GM18511 (cell line): ENCODE results near the gene BBOX1.
"Not testable (repeated sequence)": the region's sequence is repeated elsewhere in the genome, so short reads cannot be mapped to it uniquely, and the experiment has no call there.

Experiments
- ATAC-seq: cut with Tn5 transposase; IDR thresholded peaks from one replicate; pipeline ENCODE4 v1.9.1; 2021; ENCODE audit warnings: mild to moderate bottlenecking, moderate library complexity; ENCODE audit not compliant: unreplicated experiment

Gene BBOX1

DNA sequence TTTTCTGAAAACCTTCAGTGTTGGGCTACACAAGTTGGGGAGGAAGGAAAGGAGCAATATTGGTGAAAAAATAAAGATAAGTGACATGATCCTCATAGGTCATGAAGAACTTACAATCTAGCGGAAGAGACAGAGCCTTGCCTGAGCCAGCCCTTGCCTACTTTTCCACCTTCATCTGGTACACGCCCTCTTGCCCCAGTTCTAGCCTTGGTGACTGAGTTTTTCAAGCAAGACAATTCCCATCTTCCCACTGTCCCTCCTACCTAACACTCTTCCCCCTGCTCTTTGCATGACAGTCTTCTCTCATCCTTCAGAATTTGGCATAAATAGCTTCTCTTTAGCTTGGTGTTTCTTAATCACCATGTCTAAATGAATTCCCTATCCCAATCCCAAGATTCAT, 42.6 kb downstream of the BBOX1 start:
- ATAC-seq = no peak

GRCh38 chr11:27083782-27084181, 43.2 kb downstream of the BBOX1 start:
- no peak for ATAC-seq

- no peak for ATAC-seq
Observed at GRCh38 chr11:27084518-27084917, 43.9 kb downstream of the BBOX1 start.

- ATAC-seq = no peak
Observed at GRCh38 chr11:27085111-27085510, 44.5 kb downstream of the BBOX1 start.

DNA sequence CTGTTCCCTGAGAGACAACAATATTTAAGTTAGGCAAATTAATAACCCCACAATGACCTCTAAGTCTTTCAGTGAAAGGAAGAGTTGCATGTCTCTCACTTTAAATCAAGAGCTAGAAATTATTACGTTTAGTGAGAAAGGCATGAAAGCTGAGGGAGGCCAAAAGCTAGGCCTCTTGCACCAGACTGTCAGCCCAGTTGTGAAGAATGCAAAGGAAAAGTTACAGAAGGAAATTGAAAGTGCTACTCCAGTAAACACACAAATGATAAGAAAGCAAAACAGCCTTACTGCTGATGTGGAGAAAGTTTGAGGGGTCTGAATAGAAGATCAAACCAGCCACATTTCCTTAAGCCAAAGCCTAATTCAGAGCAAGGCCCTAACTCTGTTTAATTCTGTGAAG, 45.0 kb downstream of the BBOX1 start:
- ATAC-seq = no peak

- ATAC-seq = no peak
Observed at GRCh38 chr11:27087432-27087831, 46.8 kb downstream of the BBOX1 start.

- no peak for ATAC-seq
Observed at GRCh38 chr11:27088353-27088752, 47.7 kb downstream of the BBOX1 start.

DNA sequence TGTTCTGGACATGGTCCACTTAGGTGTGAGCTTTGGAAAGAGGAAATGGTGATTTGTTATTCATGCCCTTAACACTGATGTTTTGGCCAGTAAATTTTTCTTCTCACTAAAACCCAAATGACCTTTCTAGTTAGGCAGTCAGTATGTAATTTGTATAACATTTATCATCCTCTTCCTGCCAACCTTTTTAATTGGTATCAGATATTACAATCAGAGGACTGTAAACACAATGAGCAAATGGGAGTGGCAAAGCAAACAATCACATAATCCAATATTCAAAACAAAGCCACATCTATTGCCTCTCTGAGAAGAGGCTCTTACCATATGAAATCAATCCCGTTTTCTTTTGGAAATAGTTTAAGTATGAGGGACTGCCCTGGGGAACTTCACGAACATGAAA, 49.1 kb downstream of the BBOX1 start:
- ATAC-seq = no peak

DNA sequence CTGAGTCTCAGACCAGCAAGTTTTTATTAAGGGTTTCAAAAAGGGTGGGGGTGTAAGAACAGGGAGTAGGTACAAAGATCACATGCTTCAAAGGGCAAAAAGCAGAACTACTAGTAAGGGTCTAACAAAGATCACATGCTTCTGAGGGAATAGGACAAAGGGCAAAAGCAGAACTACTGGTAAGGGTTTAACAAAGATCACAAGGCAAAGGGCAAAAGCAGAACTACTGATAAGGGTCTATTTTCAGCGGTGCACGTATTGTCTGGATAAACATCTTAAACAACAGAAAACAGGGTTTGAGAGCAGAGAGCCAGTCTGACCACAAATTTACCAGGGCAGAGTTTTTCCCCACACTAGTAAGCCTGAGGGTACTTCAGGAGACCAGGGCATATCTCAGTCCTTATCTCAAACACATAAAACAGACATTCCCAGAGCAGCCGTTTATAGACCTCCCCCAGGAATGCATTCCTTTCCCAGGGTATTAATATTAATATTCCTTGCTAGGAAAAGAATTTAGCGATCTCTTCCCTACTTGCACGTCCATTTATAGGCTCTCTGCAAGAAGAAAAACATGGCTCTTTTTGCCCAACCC, 49.8 kb downstream of the BBOX1 start:
- not testable (repeated sequence) for ATAC-seq

DNA sequence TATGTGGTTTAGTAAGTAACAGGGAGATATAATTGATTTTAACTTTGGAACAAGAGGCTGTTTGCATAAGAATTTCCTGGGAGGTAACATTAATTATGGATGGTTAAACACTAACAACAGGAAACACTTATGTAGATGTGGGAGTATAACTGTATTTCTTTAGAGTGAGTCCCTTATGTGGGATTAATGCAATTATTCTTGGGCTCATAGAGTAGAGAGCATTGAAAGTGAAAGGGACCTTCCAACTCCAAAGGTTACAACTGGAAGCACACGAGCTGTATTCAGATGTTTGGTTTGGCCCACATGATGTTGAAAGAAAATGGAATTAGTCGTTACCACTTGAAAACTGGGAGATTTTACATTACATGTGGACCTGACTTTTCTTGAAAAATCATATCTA, 53.5 kb downstream of the BBOX1 start:
- ATAC-seq = no peak

- no peak for ATAC-seq
Observed at GRCh38 chr11:27095059-27095458, 54.4 kb downstream of the BBOX1 start.

DNA sequence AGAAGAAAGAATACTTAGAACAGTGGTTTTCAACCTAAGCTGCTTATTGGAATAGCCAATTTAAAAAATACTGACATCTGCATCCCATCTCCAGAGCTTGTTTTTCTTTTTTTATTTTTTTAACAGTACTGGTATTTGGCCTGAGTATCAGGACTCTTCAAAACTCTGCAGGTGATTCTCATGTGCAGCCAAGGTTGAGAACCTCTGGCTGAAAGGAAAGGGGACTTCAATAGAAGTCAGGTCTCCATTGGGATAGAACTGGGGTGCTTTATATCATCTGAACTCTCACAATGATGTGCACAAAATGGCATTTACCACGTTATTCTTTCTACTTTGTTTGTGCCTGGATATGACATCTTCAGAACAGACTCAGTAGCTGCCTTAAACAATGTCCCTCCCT, 55.3 kb downstream of the BBOX1 start:
- ATAC-seq = no peak

GRCh38 chr11:27097551-27097950, 56.9 kb downstream of the BBOX1 start:
- ATAC-seq = no peak

DNA sequence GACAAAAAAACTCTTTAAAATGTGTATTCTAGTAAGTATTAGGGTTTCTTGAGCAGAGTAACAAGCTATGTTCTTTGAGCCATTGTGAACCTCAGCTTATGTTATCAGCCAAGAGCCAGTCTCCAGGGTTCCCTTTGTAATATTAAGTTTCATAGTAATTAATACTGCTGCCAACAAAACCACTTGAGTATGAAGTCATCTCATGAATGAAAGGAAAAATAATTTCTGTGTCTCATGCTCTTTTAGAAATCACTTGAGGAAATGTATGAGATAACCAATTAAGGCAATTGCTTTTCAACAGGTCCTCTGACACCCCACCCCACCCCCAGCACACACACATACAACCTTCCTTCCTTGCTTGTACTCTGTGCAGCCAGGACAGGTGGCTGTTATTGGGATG, 59.9 kb downstream of the BBOX1 start:
- ATAC-seq = no peak

DNA sequence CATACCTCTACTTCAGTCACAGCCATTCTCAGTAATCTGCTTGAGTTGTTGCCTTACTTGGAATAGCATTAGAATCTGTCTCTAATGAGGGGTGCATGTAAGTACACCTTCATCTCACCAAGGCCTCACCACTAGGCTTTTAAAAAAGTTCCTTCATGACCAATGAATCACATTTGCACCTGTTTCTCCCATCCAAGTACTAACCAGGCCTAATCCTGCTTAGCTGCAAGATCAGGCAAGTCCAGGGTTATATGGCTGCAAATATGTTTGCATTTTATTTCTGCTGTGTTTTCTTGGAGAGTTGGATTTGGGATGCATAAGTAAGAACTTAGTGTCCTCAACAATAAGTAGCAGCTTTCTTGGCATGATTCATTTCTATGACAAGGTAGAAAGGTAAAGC, 66.9 kb downstream of the BBOX1 start:
- ATAC-seq = no peak

DNA sequence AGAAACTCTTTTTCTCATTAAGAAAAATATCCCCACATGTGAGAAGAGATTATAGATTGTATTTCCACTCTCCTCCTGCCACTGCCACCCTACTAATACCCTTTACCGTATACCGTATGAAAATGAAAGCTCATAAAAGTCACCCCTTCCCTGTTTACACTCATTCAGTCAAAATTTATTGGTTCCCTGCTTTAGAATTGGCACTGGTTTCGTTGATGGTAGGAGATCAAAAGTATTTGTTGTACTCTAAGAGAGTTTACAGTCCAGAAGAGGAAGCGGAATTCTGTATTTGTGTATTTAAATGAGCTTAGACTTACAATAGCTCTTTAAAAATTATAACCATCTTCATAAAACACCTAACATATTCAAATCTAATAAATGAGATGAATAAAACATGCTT, 68.2 kb downstream of the BBOX1 start:
- ATAC-seq = no peak

DNA sequence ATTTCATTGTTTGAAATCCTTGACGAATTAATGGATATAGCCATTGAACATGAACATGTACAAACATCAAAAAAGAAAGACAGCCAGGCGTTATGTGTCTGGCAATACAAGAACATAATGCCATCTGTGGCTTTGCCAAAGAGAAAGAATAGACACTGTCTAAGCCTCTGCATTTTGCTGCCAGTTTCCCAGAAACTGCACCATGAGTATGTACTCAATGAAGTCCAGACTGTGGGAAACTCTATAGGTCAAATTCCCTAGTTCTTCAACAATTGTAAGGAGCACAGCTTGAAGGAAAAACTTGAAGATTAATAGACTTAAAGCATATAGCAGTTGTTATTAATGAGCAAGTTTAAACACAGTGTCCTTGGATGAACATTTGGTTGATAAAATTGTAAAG, 71.3 kb downstream of the BBOX1 start:
- no peak for ATAC-seq

- no peak for ATAC-seq
Observed at GRCh38 chr11:27112946-27113345, 72.3 kb downstream of the BBOX1 start.

DNA sequence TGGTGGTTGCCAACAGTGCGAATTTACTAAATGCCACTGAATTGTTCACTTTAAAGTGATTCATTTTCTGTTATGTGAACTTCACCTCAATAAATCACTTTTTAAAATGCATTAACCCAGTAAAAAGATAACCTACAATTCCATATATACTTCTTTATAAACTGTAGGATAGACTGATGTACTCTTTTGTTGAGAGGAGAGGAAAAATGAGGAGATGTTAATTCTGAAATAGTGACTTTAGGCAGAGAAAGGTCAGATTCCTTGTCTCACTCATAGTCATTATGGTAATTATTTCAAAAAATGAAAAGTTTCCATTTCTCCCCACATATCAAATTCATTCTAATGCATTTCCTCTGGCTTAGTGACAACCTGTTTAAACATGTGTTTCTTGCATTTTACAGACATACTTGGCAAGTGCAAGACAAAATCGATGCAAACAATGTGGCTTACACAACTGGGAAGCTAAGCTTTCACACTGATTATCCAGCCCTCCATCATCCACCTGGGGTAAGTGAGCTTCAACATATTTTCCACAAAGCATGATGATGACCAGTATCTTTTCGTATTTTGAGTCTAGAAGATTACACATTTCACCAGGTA, 74.5 kb downstream of the BBOX1 start:
- no peak for ATAC-seq

DNA sequence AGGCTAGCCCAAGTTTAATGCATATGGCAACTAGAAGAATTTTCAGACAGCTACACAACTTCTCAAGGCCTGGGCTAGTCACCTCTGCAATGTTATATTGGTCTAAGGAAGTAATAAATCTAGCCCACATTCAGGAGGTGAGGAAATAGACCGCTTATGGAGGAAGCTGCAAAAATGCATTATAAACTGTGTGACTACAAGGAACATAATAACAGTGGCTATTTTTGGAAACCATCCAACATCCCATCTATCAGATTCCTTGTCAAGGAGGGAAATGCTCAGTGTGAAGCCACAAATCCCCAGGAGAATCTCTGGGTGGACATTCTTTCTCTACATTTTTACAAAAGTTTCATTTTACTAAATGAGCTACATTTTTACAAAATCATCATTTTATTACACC, 76.1 kb downstream of the BBOX1 start:
- ATAC-seq = no peak

DNA sequence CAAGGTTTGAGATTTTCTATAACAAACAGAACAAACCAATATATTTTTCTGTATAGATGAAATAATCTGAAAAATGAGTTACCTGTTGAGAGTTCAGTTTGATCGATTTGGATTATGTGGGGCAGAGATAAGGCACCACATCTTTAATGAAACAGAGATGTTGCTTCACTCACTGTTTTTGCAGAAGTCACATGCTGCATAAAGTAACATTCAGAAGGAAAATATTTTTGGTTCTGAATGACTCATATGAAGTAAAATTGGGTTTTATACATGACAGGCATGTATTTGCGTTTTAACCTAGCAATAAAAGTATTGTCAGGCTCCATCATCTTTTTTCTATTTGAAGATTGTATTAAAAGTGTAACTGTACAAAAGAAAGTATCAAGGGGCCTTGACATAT, 77.8 kb downstream of the BBOX1 start:
- no peak for ATAC-seq

GRCh38 chr11:27118949-27119348, 78.3 kb downstream of the BBOX1 start:
- no peak for ATAC-seq

DNA sequence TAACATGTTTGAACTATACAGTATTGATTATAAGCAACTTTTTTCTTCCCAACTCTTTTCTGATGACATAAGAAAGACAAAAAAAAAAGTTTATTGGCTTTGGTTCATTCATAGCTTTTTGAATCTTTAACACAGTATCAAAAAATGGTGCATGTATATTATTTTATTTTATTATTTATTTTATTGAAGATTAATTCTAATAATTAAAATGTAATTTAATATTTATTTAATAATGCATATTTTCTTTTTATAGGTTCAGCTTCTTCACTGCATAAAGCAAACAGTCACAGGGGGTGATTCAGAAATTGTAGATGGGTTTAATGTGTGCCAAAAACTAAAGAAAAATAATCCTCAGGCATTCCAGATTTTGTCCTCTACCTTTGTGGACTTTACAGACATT, 78.8 kb downstream of the BBOX1 start:
- no peak for ATAC-seq
